ENCODE results near the gene GUCA1A.
A peak's percentile ranks its signal among the peaks of the same experiment; 100 is the strongest.
"Not testable (repeated sequence)": the region's sequence is repeated elsewhere in the genome, so short reads cannot be mapped to it uniquely, and the experiment has no call there.

Gene GUCA1A

GRCh38 chr6:42147138-42147562, 26.0 kb upstream of the GUCA1A start:
- no peak for DNase-seq (ENCODE audit: low spot score)

GRCh38 chr6:42148058-42148457, 25.1 kb upstream of the GUCA1A start:
- no peak for DNase-seq (ENCODE audit: low spot score)

GRCh38 chr6:42150254-42150653, 22.9 kb upstream of the GUCA1A start:
- no peak for DNase-seq (ENCODE audit: low spot score)

- no peak for DNase-seq (ENCODE audit: low spot score)
Observed at GRCh38 chr6:42152024-42152423, 21.1 kb upstream of the GUCA1A start.

- DNase-seq (ENCODE audit: low spot score): not testable (repeated sequence)
Observed at GRCh38 chr6:42152528-42153213, 20.5 kb upstream of the GUCA1A start.

GRCh38 chr6:42153921-42154320, 19.2 kb upstream of the GUCA1A start:
- DNase-seq (ENCODE audit: low spot score): no peak

- DNase-seq (ENCODE audit: low spot score): no peak
Observed at GRCh38 chr6:42154461-42155209, 18.5 kb upstream of the GUCA1A start.

- DNase-seq (ENCODE audit: low spot score): no peak
Observed at GRCh38 chr6:42155293-42155692, 17.9 kb upstream of the GUCA1A start.

GRCh38 chr6:42156638-42157037, 16.5 kb upstream of the GUCA1A start:
- DNase-seq (ENCODE audit: low spot score): no peak

GRCh38 chr6:42158011-42158410, 15.2 kb upstream of the GUCA1A start:
- DNase-seq (ENCODE audit: low spot score): no peak

GRCh38 chr6:42158631-42159030, 14.5 kb upstream of the GUCA1A start:
- no peak for DNase-seq (ENCODE audit: low spot score)

- no peak for DNase-seq (ENCODE audit: low spot score)
Observed at GRCh38 chr6:42159431-42160024, 13.6 kb upstream of the GUCA1A start.

GRCh38 chr6:42162384-42162783, 10.8 kb upstream of the GUCA1A start:
- DNase-seq (ENCODE audit: low spot score): no peak

GRCh38 chr6:42162812-42163211, 10.4 kb upstream of the GUCA1A start:
- DNase-seq (ENCODE audit: low spot score): no peak

GRCh38 chr6:42163981-42164380, 9.2 kb upstream of the GUCA1A start:
- no peak for DNase-seq (ENCODE audit: low spot score)

GRCh38 chr6:42165016-42165415, 8.1 kb upstream of the GUCA1A start:
- DNase-seq (ENCODE audit: low spot score): no peak

- DNase-seq (ENCODE audit: low spot score): peak; percentile 74
Observed at GRCh38 chr6:42166444-42167141, 6.6 kb upstream of the GUCA1A start.

- DNase-seq (ENCODE audit: low spot score): no peak
Observed at GRCh38 chr6:42168650-42169049, 4.5 kb upstream of the GUCA1A start.

GRCh38 chr6:42169780-42170179, 3.4 kb upstream of the GUCA1A start:
- DNase-seq (ENCODE audit: low spot score): not testable (repeated sequence)

GRCh38 chr6:42171813-42172581, 1.2 kb upstream of the GUCA1A start:
- no peak for DNase-seq (ENCODE audit: low spot score)

- no peak for DNase-seq (ENCODE audit: low spot score)
Observed at GRCh38 chr6:42175860-42176259, 2.7 kb downstream of the GUCA1A start.

GRCh38 chr6:42176981-42177380, 3.8 kb downstream of the GUCA1A start:
- no peak for DNase-seq (ENCODE audit: low spot score)

All from CD4-positive, alpha-beta T cell treated with Interleukin-15 for 4 hours (primary cell).